ENCODE measurements around the gene FANCG. TPM values are rescaled to one million over a fixed set of nuclear protein-coding genes. Genes with fewer than 3 reads are reported as not detected.

The FANCG gene
- total and polyA plus RNA-seq, 2 of the 8 experiments (the other 6 are each of a cell fraction or from before 2014, with no cell fraction given), result 66.6 to 87.1 TPM

GRCh38 chr9:35074141-35074540 lies 5.6 kb downstream of the FANCG start:
- no peak overlapping the region for H2AFZ ChIP-seq (ENCODE audit: low read length)
- no peak overlapping the region for H3K9ac ChIP-seq (replicated peaks in 1 of 4; ENCODE audit: extremely low read depth in 1 of 4, low read depth in 3 of 4, low read length in 3 of 4)
- H2BK15ac ChIP-seq (ENCODE audit: low read length), result no peak overlapping the region
- H3K23ac ChIP-seq (ENCODE audit: insufficient read length), result no peak overlapping the region
- WGBS, 2 experiments (ENCODE audit: extremely low coverage in 1 of 2, insufficient coverage in 1 of 2, insufficient read length in 1 of 2, insufficient replicate concordance in 2 of 2, low coverage in 1 of 2, low lambda C conversion rate in 2 of 2, missing lambda C conversion rate in 1 of 2), result 92% methylated on average over 6 of the region's 6 CpGs; no CpG with 5 or more reads in 1 of the 2 experiments
- no peak for DNase-seq (ENCODE audit: low read depth in 1 of 2, low spot score in 2 of 2)
- no peak overlapping the region for H3K4ac ChIP-seq (replicated peaks; ENCODE audit: insufficient read length, low read depth, low read length)
- H3K36me3 ChIP-seq (ENCODE audit: control insufficient read depth in 2 of 4, insufficient read depth in 4 of 4, low read length in 3 of 4), result peaks cover 19 to 42% (median 36%) of the 10 kb centered on the region in 4 experiments
- H3K27ac ChIP-seq (ENCODE audit: low read depth, low read length), result no peak overlapping the region
- H2BK12ac ChIP-seq (ENCODE audit: low read depth, low read length), result no peak overlapping the region
- H2AK5ac ChIP-seq (ENCODE audit: low read depth, low read length), result no peak overlapping the region
- H3K27me3 ChIP-seq (replicated peaks in 1 of 4; ENCODE audit: control insufficient read depth in 3 of 4, extremely low read depth in 1 of 4, insufficient read depth in 3 of 4, low read length in 3 of 4), result no peaks in the 10 kb centered on the region
- H4K20me1 ChIP-seq (replicated peaks in 1 of 2; ENCODE audit: control insufficient read depth in 1 of 2, insufficient read depth in 2 of 2, low read length in 2 of 2), result peaks cover 5 to 13% of the 10 kb centered on the region in 2 experiments
- no peak overlapping the region for H3K4me2 ChIP-seq (ENCODE audit: insufficient read depth in 1 of 2, low read depth in 2 of 2, low read length in 2 of 2)
- no peak overlapping the region for H3K56ac ChIP-seq (replicated peaks; ENCODE audit: insufficient read length, low read depth, low read length)
- no peak overlapping the region for H4K5ac ChIP-seq (ENCODE audit: insufficient read length, low read depth, low read length)
- no peak overlapping the region for H4K91ac ChIP-seq (replicated peaks; ENCODE audit: insufficient read length, low read length)
- TF ChIP-seq, protein P1, sequence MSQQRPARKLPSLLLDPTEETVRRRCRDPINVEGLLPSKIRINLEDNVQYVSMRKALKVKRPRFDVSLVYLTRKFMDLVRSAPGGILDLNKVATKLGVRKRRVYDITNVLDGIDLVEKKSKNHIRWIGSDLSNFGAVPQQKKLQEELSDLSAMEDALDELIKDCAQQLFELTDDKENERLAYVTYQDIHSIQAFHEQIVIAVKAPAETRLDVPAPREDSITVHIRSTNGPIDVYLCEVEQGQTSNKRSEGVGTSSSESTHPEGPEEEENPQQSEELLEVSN (IDR thresholded peaks at IDR 0.05), result no peak
- no peak for TF ChIP-seq SAP30 (IDR thresholded peaks at IDR 0.05; ENCODE audit: insufficient read depth, insufficient replicate concordance, low read length)
- TF ChIP-seq MAFK (IDR thresholded peaks at IDR 0.05; ENCODE audit: low read depth, low read length), result no peak
- TF ChIP-seq GABPA (IDR thresholded peaks at IDR 0.05; ENCODE audit: borderline replicate concordance, insufficient read depth, low read length), result no peak
- no peak for TF ChIP-seq ATF3 (IDR thresholded peaks at IDR 0.05; ENCODE audit: insufficient read depth, low read depth, low read length)
- TF ChIP-seq SIN3A (conservative IDR thresholded peaks at IDR 0.05 in 1 of 2, IDR thresholded peaks at IDR 0.05 in 1 of 2; ENCODE audit: low read depth in 1 of 2, low read length in 2 of 2), result no peak
- TF ChIP-seq EP300 (IDR thresholded peaks at IDR 0.05; ENCODE audit: borderline replicate concordance in 1 of 2, low read depth in 2 of 2, low read length in 2 of 2), result no peak
- TF ChIP-seq TEAD4 (IDR thresholded peaks at IDR 0.05; ENCODE audit: low read depth, low read length), result no peak
- no peak for TF ChIP-seq FOSL1 (IDR thresholded peaks at IDR 0.05; ENCODE audit: insufficient read depth, low read depth, low read length)
- TF ChIP-seq KDM5A (IDR thresholded peaks at IDR 0.05; ENCODE audit: low read length), result no peak
- no peak for TF ChIP-seq KDM4A (IDR thresholded peaks at IDR 0.05; ENCODE audit: low read depth, low read length, severe bottlenecking)
- H3K18ac ChIP-seq (ENCODE audit: extremely low read depth, low read length), result no peak overlapping the region
- no peak overlapping the region for H2BK5ac ChIP-seq (ENCODE audit: low read depth, low read length)
- H3K23me2 ChIP-seq (ENCODE audit: low read depth, low read length), result peaks cover 12% of the 10 kb centered on the region; the same call in 1 of the 2 replicates
- no peaks in the 10 kb centered on the region for H3K9me3 ChIP-seq (ENCODE audit: insufficient read depth in 2 of 2, low read depth in 1 of 2, low read length in 1 of 2)
- POLR2A ChIA-PET (ENCODE audit: partially characterized antibody), result interaction anchor here (0.6 to 17.6 kb wide), 2 partner anchors 16 to 25 kb away, joined by 3 to 440 read pairs; partner anchors contain the start of genes PIGO and STOML2
- H2BK20ac ChIP-seq (ENCODE audit: low read length), result no peak overlapping the region
- H2BK120ac ChIP-seq (replicated peaks; ENCODE audit: low read depth, low read length), result no peak overlapping the region
- H3K4me1 ChIP-seq (replicated peaks in 1 of 4; ENCODE audit: control insufficient read depth in 3 of 4, insufficient read depth in 4 of 4, low read length in 3 of 4), result peaks cover 6 to 25% (median 10%) of the 10 kb centered on the region in 4 experiments
- H3K79me1 ChIP-seq (ENCODE audit: low read depth, low read length), result peaks cover 8% of the 10 kb centered on the region
- no peak overlapping the region for H3K4me3 ChIP-seq (ENCODE audit: extremely low read depth in 1 of 4, insufficient read depth in 2 of 4, low read depth in 3 of 4, low read length in 4 of 4)
- H3K14ac ChIP-seq (ENCODE audit: insufficient read length), result no peak overlapping the region
- CTCF ChIA-PET (ENCODE audit: partially characterized antibody), result interaction anchor here (3.1 kb wide), 1 partner anchor 21 kb away, joined by 8 read pairs; no protein-coding TSS in a partner anchor
- peaks cover 30 to 50% of the 10 kb centered on the region in 2 experiments for H3K79me2 ChIP-seq (ENCODE audit: control insufficient read depth in 1 of 2, insufficient read depth in 2 of 2, low read length in 2 of 2)
- peak overlapping the region; percentile 40; the same call in 1 of the 2 replicates for H4K8ac ChIP-seq (ENCODE audit: extremely low read depth, insufficient read depth, low read length)
- no peak for FAIRE-seq

All from H1 (cell line).